Osteocyte (in vitro differentiated cells): Measurements from ENCODE around the gene ATP5MC2. TPM values are rescaled to one million over a fixed set of nuclear protein-coding genes. Genes with fewer than 3 reads are reported as not detected.

Source experiments
- DNase-seq: peaks from one replicate; pipeline ENCODE4 v3.0.0; 2021; ENCODE audit warnings: mixed read lengths; ENCODE audit not compliant: unreplicated experiment; ENCODE audit errors: extremely low spot score
- H3K27ac Mint-ChIP-seq: one replicate; pipeline ENCODE4 v1.8.0; 2021; ENCODE audit warnings: mild to moderate bottlenecking, mixed read lengths; ENCODE audit not compliant: unreplicated experiment
- H3K27me3 Mint-ChIP-seq: one replicate; pipeline ENCODE4 v1.8.0; 2021; ENCODE audit warnings: mixed read lengths; ENCODE audit not compliant: unreplicated experiment
- H3K36me3 Mint-ChIP-seq: one replicate; pipeline ENCODE4 v1.8.0; 2021; ENCODE audit warnings: mixed read lengths; ENCODE audit not compliant: unreplicated experiment
- H3K4me1 Mint-ChIP-seq: one replicate; pipeline ENCODE4 v1.8.0; 2021; ENCODE audit warnings: mixed read lengths; ENCODE audit not compliant: unreplicated experiment
- H3K4me3 Mint-ChIP-seq: one replicate; pipeline ENCODE4 v1.8.0; 2021; ENCODE audit warnings: mild to moderate bottlenecking, moderate library complexity, mixed read lengths; ENCODE audit not compliant: unreplicated experiment
- H3K9me3 Mint-ChIP-seq: one replicate; pipeline ENCODE4 v1.8.0; 2021; ENCODE audit warnings: mixed read lengths; ENCODE audit not compliant: unreplicated experiment
- total RNA-seq: library from RNA; stranded (reverse); gene quantifications from 2 replicates; pipeline ENCODE4 v1.2.1, GENCODE V29; 2021
- TF ChIP-seq, protein P1 (sequence below): fragments of 200-600 bp; sonication (generic); IDR thresholded peaks from 2 replicates; pipeline ENCODE4 v1.5.0; 2021; ENCODE audit warnings: antibody characterized with exemption, mild to moderate bottlenecking, moderate library complexity

The ATP5MC2 gene
- total RNA-seq, 1 donor from 2014 or later: 294 TPM

DNA sequence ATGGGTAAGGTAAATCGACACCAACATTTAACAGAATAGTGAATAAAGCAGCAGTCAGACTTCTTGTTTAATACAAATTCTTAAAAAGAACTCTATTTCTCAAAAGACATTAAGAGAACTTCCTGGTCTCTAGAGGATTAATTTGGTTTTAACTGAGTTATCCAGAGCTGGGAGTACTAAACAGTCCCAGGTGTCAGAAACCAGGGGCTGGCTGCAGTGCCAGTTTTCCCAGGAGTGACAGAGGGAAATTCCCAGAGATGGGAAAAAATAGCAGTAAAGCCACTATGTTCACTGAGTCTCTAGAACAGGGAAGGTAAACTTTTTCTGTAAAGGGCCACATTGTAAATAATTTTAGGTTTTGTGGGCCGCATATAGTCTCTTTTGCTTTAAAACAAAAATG is 8.8 kb downstream of the ATP5MC2 start:
- H3K9me3 Mint-ChIP-seq: no peaks in the 10 kb centered on the region
- no peaks in the 10 kb centered on the region for H3K4me1 Mint-ChIP-seq
- TF ChIP-seq, protein P1, sequence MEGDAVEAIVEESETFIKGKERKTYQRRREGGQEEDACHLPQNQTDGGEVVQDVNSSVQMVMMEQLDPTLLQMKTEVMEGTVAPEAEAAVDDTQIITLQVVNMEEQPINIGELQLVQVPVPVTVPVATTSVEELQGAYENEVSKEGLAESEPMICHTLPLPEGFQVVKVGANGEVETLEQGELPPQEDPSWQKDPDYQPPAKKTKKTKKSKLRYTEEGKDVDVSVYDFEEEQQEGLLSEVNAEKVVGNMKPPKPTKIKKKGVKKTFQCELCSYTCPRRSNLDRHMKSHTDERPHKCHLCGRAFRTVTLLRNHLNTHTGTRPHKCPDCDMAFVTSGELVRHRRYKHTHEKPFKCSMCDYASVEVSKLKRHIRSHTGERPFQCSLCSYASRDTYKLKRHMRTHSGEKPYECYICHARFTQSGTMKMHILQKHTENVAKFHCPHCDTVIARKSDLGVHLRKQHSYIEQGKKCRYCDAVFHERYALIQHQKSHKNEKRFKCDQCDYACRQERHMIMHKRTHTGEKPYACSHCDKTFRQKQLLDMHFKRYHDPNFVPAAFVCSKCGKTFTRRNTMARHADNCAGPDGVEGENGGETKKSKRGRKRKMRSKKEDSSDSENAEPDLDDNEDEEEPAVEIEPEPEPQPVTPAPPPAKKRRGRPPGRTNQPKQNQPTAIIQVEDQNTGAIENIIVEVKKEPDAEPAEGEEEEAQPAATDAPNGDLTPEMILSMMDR: no peak
- no peak overlapping the region for H3K27ac Mint-ChIP-seq
- peaks cover 41% of the 10 kb centered on the region for H3K36me3 Mint-ChIP-seq
- no peaks in the 10 kb centered on the region for H3K27me3 Mint-ChIP-seq
- no peak for DNase-seq
- H3K4me3 Mint-ChIP-seq: no peak overlapping the region

DNA sequence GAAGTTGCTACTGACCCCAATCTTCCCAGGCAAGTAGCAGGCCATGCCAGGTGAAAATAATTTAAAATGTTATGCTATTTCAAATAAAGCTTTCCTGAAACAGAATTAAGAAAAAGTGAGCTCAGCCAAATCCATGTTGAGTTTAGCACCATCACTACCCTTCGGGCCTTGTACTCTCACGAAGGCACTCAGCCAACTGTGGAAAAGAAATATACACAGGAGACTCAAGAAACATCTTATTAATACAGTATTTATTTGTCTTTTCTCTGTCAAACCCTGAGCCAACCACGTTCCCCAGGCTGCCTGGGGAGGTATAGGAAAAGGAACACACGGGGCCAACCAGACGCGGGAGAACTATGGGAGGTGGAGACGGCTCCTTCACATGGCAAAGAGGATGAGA is 10.9 kb downstream of the ATP5MC2 start:
- Mint-ChIP-seq H3K9me3 (no peaks in the 10 kb centered on the region), H3K4me3 (no peak overlapping the region), H3K27me3 (no peaks in the 10 kb centered on the region), H3K4me1 (peaks cover 5% of the 10 kb centered on the region), H3K36me3 (peaks cover 35% of the 10 kb centered on the region), H3K27ac (peak overlapping the region; percentile 24)
- TF ChIP-seq, protein P1: no peak
- no peak for DNase-seq

DNA sequence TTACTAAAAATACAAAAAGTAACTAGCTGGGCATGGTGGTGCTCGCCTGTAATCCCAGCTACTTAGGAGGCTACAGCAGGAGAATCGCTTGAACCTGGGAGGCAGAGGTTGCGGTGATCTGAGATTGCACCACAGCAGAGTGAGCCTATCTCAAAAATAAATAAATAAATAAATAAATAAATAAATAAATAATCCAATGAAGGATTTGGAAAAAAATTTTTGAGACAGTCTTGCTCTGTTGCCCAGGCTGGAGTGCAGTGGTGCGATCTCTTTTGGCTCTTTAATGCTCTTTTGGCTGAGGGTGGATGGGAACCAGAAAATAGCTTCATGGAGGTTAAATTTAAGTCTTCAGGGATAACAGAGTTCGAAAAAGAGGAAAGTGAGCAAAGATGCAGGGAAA is 11.7 kb downstream of the ATP5MC2 start:
- Mint-ChIP-seq H3K36me3 (peaks cover 28% of the 10 kb centered on the region), H3K4me1 (peaks cover 13% of the 10 kb centered on the region)

DNA sequence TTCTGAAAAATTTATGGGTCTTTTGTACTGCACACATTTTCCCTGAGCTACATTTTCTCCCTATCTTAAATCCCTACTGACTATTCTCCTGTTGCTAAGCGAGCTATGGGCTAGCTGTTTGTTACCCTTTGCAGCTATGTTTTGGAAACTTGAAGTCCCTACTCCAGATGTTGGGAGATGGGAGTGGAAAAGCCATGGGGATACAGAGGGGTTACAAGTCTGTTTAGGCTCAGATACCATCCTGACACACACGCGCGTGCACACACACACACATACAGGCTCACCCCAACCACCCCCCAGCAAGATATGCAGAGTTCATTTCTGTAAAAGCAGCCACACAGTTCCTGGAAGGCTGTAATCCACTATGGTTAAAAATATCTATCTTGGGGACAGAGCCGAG is 15.8 kb downstream of the ATP5MC2 start:
- Mint-ChIP-seq H3K27me3 (no peaks in the 10 kb centered on the region), H3K27ac (peak overlapping the region; percentile 97), H3K4me1 (peaks cover 28% of the 10 kb centered on the region), H3K9me3 (no peaks in the 10 kb centered on the region), H3K4me3 (no peak overlapping the region), H3K36me3 (peaks cover 15% of the 10 kb centered on the region)
- DNase-seq: no peak
- TF ChIP-seq, protein P1: no peak

More for the DNA sequence above, 11.7 kb downstream of the ATP5MC2 start:
- no peak for DNase-seq
- H3K27ac Mint-ChIP-seq: no peak overlapping the region
- no peaks in the 10 kb centered on the region for H3K9me3 Mint-ChIP-seq
- no peaks in the 10 kb centered on the region for H3K27me3 Mint-ChIP-seq
- TF ChIP-seq, protein P1: no peak
- no peak overlapping the region for H3K4me3 Mint-ChIP-seq

DNA sequence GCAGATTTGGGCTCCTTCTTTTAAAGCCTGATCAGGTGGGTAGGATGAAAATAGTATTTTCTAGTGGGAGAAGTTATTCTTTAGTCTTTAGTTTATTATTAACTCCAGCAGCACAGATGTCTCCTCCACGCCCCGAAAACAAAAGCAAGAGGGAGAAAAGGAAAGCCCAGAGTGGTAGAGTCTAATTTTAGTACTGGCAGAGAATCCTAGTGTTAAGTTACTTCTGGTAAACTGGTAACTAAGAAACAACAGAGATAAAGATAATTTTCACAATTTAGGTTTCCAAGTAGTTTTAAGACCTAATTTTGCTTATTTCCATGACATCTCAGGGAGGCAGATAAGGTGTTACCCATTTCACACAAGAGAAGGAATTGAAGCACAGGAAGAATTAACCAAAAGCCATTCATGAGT is 16.3 kb downstream of the ATP5MC2 start:
- Mint-ChIP-seq H3K36me3 (peaks cover 10% of the 10 kb centered on the region), H3K4me1 (peaks cover 28% of the 10 kb centered on the region), H3K4me3 (peak overlapping the region; percentile 39), H3K27ac (peak overlapping the region; percentile 97), H3K27me3 (no peaks in the 10 kb centered on the region), H3K9me3 (no peaks in the 10 kb centered on the region)
- TF ChIP-seq, protein P1: no peak
- DNase-seq: no peak
